ENCODE measurements around the gene PLXNA4. TPM values are rescaled to one million over a fixed set of nuclear protein-coding genes. Genes with fewer than 3 reads are reported as not detected.

The PLXNA4 gene
- total RNA-seq, 4 donors from 2014 or later: 5.1 to 7.0 (median 5.3) TPM

DNA sequence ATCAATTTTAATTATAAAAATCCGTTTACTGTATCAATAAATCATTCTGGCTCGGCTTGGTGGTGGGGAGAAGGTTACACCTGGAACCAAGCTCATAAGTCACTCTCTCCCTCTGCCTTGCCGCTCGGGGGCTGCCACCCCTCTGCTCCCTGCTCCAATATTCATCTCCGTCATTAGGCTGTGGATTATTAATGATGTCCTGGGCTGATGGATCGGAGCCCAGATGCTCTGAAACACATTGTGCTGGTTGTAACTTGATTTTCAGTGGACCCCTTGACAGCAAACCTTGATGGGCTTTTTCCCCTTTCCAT lies 314.2 kb downstream of the PLXNA4 start:
- WGBS, 2 donors: 44 to 54% methylated on average over 6 of the region's 6 CpGs
- H3K4me3 ChIP-seq (ENCODE audit: low read depth, poor library complexity, severe bottlenecking): no peak overlapping the region
- TF ChIP-seq POLR2A (IDR thresholded peaks at IDR 0.05) (no peak), CTCF (IDR thresholded peaks at IDR 0.05) (no peak)

DNA sequence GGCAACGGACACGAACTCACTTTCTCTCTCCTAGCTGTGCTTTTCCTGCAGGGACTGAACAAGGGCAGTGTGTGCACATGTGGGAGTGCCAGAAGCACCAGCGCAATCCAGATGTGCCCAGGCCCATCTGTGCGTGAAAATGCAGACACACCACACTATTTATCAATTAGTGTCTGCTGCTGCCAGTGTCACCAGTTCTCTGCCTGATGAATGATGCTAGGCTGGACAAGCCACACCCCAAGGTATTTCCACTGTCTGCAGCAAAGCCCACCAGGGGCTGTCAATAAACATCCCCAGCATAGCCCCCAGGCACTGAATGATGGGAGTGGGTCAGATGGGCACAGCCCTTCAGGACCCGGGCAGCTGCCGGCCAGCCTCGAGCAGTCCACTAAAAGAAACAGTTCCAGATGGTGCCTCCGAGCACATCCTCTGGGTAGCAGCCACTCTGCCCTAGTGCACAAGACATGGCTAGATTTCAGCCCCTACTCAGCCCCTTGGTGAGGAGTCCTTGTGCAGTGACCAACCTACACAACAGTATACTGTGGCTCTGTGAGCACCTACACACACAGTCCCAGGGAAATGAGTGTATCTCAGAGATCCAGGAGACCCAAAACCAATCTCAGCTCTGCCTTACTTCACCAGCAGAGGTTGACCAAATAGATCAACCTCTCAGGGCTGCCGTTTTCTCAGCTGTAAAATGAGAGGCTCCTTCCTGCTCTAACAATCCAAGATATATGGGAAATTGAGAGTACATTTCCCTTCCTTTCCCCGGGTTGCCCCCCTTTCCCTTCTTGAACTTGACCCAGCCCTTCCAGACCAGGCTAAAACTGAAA lies 314.7 kb downstream of the PLXNA4 start:
- no peak overlapping the region for H3K4me3 ChIP-seq (ENCODE audit: low read depth, poor library complexity, severe bottlenecking)
- 38 to 44% methylated on average over 10 of the region's 10 CpGs for WGBS, 2 donors
- intact Hi-C loops (cut with DNase I; ENCODE audit: low total_unique reads): no loop called here
- TF ChIP-seq POLR2A (IDR thresholded peaks at IDR 0.05) (no peak), CTCF (IDR thresholded peaks at IDR 0.05) (no peak)
- DNase-seq (ENCODE audit: low spot score in 2 of 2): no peak

More for the DNA sequence above, 314.2 kb downstream of the PLXNA4 start:
- DNase-seq (ENCODE audit: low spot score in 2 of 2): no peak
- intact Hi-C loops (cut with DNase I; ENCODE audit: low total_unique reads): no loop called here

DNA sequence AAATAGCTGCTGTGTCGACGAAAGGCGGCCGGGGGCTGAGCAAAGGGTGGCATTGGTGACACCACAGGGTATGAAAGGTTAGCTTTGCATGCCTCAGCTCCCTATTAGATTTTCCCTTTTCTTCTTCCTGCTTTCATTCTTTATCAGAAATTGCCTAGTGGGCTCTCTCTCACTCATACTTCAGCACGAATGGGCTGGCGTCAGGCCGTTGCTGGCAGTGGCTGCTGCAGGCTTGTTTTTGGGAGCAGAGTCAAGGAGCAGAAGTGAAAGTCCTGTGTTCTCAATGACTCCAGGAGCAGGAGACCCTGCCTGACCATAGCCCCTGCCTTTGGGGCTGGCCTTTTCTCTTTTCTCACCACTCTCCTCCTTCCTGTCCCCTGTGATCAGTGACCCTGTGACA lies 318.0 kb downstream of the PLXNA4 start:
- H3K4me3 ChIP-seq (ENCODE audit: low read depth, poor library complexity, severe bottlenecking): no peak overlapping the region
- 87 to 92% methylated on average over 7 of the region's 7 CpGs for WGBS, 2 donors
- no peak for TF ChIP-seq POLR2A (IDR thresholded peaks at IDR 0.05)
- TF ChIP-seq CTCF (IDR thresholded peaks at IDR 0.05): no peak
- intact Hi-C loops (cut with DNase I; ENCODE audit: low total_unique reads): loop anchor here (10.0 kb wide), 1 partner anchor 313 kb away; no protein-coding TSS in a partner anchor
- no peak for DNase-seq (ENCODE audit: low spot score in 2 of 2)

DNA sequence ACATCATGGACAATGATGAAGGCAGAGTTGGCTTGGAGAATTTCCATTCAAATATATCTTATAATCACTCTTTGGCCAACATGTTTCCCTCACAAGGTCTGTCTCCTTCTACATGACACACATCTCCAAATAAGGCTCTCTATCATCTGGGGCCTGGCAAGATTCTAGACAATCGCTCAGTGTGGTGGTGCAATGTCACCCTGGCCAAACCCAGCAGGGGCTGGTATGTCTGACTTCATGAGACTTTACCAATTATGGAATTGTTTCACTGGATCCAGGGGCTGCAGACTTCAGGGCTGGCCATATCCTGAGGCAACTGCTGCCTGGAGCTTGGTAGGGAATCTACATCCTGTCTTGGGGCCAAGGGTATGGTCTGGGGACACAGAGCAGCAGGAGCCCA lies 319.0 kb downstream of the PLXNA4 start:
- no peak overlapping the region for H3K4me3 ChIP-seq (ENCODE audit: low read depth, poor library complexity, severe bottlenecking)
- TF ChIP-seq CTCF (IDR thresholded peaks at IDR 0.05): no peak
- TF ChIP-seq POLR2A (IDR thresholded peaks at IDR 0.05): no peak
- DNase-seq (ENCODE audit: low spot score in 2 of 2): no peak
- intact Hi-C loops (cut with DNase I; ENCODE audit: low total_unique reads): loop anchor here (10.0 kb wide), 1 partner anchor 312 kb away; no protein-coding TSS in a partner anchor
- 86 to 100% methylated on average over 1 of the region's 1 CpG for WGBS, 2 donors

- intact Hi-C loops (cut with DNase I; ENCODE audit: low total_unique reads): loop anchor here (10.0 kb wide), 1 partner anchor 312 kb away; no protein-coding TSS in a partner anchor
- WGBS, 2 donors: 88 to 92% methylated on average over 6 of the region's 6 CpGs
- TF ChIP-seq POLR2A (IDR thresholded peaks at IDR 0.05): no peak
- TF ChIP-seq CTCF (IDR thresholded peaks at IDR 0.05): no peak
- no peak overlapping the region for H3K4me3 ChIP-seq (ENCODE audit: low read depth, poor library complexity, severe bottlenecking)
- DNase-seq (ENCODE audit: low spot score in 2 of 2): no peak
Measured at GRCh38 chr7:132256721-132257212, 319.5 kb downstream of the PLXNA4 start.

Measured in lower leg skin (tissue), 4 donors.